ENCODE results near the gene P2RX7.

P2RX7 gene

DNA sequence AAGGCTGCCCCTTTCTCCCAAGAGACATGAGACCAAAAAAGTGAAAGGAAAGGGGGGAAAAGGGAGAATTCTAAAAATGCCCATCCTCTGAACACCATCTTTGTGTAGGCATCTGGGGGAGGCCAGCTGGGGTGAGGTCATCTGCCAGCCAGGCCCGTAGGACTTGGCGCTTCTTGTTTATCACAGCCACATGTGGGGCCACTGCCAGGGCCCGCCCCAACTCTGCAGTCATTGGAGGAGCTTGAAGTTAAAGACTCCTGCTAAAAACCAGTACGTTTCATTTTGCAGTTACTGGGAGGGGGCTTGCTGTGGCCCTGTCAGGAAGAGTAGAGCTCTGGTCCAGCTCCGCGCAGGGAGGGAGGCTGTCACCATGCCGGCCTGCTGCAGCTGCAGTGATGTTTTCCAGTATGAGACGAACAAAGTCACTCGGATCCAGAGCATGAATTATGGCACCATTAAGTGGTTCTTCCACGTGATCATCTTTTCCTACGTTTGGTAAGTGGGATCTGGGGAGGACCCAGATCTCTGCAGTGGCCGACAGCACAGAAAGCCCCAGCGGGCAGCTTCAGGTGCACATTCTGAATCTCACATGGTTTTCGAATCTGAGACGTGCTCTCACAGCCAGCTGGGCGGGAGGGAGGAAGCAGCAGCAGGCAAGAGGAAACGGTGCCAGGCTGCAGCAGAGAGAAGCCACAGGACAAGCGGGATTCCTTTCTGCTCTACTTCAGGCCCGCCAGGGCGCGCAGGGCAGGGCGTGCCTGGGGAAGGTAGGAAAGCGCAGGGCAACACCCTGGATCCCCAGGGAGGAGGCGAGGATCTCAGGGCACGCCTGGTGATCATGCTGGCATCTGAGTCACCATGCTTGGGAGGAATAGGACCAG, at the start of gene P2RX7:
Gene P2RX7 (plus strand): TSS at position 276 of the 881 bp plus-strand sequence. CDS start 95 bp downstream, at position 371.
- no peak for DNase-seq (ENCODE audit: low read depth, low spot score)

DNA sequence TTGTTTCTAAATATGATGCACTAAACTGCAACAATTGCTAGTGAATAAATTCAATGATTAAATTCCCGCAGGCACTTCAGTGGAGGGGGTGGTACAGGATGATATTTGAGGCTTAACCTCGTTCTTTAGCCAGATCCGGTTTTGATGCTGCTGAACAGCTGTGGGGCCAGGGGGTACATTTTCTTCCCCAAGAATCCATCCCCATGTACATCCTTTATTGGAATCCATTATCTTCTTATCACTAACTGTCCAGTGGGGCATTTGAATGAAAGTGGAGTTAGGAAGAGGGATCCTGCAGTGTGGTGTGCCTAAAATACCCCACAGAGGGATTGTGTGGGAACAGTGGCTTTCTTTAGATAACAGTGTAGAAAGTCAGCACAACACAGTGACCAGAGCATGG, 48.4 kb upstream of the P2RX7 start:
- DNase-seq (ENCODE audit: low read depth, low spot score): no peak

DNA sequence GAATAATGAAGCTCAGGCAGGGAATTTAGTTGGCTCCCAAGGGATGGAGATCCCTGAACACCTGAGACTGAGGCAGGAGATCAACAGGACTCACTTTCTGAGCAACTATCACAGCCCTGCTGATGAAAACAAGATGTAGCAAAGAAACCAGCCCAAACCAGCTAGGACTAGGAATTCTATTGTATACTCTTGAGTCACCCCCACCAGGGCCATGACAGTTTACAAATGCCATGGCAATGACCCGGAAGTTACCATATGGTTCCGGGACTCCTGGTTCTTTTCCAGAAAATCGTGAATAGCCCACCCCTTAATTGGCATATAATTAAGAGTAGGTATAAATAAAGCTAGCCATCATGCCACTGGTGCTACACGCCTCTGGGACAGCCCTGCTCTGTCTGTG, 47.6 kb upstream of the P2RX7 start:
- no peak for DNase-seq (ENCODE audit: low read depth, low spot score)

DNA sequence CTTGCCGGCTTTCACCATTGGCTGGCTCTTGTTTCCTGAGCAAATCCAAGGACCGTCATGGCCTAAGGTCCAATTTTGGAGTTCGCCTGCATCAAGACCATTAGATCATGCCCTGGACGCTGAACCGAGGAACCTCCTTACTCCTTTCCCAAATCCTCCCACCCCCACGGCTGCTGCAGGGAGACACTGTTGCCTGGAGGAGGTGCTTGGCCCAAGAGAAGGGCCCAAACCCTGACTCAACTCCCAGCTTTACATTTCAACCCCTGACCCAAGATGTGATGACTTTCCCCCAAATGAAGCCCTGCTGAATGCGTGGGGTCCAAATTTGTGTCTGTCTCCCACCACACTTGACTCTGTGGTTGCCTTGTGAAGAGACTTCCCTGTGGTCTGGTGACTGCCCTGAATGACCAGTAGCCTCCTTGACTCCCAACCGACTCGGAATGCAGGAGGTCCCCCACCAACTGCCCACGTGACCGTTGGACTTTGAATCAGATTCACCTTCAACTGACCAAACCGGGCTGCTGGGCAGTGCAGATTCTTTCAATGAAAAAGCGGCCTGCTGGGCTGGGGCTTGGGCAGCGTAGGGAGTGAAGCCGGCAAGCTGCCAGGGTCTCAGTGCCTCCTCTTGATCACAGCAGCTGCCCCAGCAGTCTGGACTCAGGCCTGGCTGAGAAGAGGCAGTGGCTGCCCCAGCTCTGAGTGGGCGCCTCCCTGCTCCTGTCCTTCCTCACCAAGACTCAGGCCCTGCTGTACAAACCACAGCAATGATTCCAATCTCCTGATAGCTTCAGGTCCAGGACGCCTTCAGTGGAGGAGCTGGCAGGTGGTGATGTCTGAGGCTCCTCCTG, 46.9 kb upstream of the P2RX7 start:
- DNase-seq (ENCODE audit: low read depth, low spot score): no peak

DNA sequence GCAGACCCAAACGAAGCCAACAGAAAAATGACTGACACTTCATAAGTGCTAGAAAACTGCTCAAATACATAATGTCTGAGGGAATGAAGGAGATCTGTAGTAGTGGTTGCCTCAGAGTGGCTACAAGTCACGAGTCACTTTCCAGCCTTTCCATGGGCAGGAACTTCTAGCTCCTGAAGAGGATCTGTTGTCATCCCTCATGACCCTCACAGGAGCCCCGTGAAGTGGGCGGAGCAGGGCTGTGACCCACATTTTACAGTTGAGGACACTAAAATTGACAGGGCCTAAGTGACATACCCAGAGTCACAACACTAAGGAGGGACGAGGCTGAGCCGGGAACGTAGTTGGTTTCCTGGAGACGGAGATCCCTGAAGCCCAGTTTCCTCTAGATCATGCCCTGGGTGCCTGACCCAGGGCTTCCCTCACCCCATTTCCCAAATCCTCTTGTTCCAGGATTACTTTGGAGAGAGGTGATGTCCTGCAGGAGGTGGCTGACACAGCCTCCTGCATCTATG, 45.8 kb upstream of the P2RX7 start:
- no peak for DNase-seq (ENCODE audit: low read depth, low spot score)

DNA sequence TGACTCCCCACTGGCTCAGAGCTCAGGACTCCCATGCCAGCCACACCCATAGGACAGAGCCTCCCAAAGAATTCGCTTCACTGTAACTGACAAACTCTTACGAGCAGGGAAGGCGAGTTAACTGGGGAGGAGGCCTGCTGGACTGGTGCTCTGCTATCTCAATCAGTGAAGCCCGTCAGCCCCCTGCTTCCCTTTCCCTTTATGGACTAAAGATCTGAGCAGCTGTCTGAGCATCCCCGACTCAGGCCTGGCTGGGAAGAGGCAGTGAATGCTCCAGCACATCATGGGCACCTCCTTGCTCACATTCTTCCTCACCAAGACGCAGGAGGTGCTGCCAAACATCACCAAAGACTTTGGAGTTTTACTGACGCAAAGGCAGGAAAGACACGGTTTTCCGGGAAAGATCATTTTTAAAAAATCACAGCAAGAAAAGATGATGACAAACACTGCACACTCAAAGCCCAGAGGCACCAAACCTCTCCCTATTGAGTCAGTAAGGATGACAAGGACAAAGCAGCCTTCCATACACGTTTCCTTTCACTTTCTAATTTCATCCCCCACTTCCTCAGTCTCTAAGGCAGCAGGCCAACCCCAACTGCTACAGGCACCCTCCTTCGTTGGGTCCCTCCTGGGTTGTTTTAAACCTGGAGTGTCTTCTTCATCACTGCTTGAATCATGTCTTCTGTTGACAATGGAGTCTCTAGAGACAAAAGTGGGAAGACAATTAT, 45.0 kb upstream of the P2RX7 start:
- no peak for DNase-seq (ENCODE audit: low read depth, low spot score)

DNA sequence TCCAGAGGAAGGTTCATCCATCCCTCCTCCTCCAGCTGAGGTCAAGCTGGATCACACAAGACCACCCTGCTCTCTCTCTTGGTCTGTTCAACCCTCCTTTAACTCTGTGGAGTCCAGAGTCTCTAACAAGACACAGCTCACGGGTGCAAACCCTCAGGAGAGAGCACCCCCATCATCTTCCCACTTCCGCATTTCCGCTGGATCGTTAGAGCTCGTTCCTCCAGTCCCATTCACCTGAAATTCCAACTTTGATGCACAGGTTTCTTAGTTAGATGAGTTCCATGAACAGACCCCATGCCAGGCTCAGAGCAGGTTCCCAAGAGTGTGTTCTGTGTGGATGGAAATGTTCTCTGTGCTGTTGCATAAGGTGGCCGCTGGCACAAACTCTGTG, 44.5 kb upstream of the P2RX7 start:
- no peak for DNase-seq (ENCODE audit: low read depth, low spot score)

DNA sequence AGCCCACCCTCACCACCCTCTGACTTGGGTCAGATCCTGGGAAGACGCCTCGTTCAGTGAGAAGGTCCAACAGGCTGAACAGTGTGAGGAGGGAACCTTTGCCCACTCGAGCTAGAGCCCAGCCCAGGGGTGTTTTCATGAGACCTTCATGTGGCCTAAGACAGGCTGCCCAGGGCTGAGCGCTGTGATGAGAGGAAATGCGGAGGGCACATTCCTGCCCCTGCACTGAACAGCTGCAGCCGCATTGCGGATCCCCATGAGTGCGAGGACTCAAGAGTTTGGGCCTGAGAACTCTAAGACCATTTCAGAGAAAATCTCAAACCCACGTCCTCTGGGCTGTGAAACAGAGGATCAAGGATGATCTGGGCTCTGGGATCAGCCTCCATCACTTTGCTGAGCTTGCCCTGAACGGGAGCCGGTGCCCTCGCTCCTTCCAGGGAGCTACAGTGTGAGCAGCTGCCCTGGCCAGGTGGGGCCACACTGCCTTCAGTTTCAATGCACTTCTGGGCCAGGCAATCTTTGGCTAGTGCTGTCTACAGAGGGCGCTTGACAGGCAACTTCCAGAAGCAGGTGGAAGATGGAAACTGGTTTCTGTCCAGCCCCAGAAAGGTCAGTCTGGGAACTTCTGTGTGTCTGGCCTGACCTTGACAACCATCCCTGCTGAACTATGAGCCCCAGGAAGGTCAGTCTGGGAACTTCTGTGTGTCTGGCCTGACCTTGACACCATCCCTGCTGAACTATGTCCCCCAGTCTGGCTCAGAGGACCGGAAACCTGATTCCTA, 43.5 kb upstream of the P2RX7 start:
- DNase-seq (ENCODE audit: low read depth, low spot score): no peak

DNA sequence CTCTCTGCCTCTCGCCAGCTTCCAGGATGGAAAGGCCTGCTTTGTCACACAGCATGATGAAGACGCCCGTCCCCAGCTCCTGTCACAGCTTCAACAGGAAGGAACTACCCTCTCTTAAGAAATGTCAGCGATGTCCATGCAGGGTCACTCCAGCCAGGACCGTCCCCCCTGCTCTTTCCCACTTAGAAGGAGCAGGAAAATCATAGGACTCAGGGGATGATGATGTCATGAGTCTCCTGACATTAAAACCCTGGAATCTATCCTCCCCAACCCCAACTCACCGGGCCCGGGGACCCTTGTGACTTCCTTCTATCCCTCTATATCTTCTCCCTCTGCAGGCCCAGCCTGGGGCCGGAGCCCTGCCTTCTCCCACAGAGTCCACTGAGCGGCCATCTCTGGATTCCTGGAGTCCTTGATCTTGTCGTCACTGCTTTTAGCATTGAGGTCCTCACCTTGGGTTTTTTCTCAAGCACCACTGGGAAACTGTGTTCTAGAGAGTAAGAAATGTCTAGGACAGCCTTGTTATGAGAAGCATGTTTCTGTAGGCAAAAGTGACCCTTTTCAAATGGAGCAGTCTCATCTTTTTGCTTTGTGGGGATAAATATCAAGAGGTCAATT, 42.8 kb upstream of the P2RX7 start:
- no peak for DNase-seq (ENCODE audit: low read depth, low spot score)

DNA sequence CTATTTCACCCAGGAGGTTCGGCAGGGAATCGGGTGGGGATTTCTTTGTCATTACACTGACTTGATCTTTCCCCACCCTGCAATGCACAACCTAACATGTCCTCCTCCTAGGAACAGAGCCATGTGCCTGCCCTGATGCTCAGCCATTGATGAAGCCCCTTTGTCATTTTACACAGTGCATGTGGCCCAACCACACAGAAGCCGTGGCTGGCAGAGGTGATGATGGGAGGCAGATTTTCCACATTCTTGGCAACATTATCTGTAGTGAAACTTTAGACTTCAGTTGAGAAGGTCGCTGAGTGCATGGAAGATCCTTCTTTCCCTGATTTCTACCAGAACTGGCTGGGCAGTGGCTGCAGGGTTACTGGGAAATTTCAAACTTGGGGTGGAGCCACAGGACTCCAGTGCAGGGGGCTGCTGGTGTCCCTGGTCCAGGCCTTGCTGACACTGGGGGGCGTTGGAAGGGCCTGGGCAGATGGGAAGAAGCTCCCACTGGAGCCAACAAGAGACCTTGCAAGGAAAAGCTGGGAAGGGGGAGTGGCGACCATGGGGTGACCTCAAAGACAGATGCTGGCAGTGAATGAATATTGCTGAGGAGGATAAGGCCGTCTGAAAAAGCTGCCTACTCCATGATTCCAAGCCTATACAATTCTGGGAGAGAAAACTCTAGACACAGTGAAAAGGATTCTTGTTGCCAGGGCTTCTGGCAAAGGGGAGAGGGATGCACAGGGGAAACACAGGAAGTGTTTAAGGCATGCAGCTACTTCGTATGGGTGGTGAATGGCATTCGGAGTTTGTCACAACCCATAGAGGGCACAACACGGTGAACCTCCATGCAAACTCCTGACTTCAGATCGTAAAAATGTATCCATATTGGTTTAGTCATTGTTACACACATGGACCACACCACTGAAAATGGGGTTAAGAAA, 41.8 kb upstream of the P2RX7 start:
- no peak for DNase-seq (ENCODE audit: low read depth, low spot score)

DNA sequence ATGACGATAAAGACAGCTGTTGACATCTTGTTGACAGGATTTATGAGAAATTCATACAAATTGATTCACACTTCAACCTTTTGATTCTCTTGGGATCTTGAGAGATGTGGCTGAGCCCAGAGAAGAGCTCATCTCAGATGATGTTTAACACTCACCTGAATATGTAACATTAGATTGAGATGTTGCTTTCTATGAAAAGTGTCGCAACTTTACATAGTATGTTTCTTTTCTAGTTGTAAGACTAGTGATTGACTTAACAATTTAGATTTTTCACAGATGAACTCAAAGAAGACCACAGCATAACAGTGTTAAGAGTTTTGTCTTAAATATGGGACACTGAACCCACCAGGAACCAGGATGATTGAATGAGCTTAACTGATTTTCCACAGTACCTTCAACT, 40.6 kb upstream of the P2RX7 start:
- no peak for DNase-seq (ENCODE audit: low read depth, low spot score)

DNA sequence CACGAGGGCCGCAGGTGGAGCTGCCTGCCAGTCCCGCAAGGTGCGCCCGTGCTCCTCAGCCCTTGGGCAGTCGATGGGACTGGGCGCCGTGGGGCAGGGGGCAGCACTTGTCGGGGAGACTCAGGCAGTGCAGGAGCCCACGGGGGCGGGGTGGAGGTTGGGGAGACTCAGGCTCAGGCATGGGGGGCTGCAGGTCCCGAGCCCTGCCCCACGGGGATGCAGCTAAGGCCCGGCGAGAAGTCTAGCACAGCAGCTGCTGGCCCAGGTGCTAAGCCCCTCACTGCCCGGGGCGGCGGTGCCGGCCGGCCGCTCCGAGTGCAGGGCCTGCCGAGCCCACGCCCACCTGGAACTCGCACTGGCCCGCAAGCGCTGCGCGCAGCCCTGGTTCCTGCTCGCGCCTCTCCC, 39.2 kb upstream of the P2RX7 start:
- DNase-seq (ENCODE audit: low read depth, low spot score): no peak

DNA sequence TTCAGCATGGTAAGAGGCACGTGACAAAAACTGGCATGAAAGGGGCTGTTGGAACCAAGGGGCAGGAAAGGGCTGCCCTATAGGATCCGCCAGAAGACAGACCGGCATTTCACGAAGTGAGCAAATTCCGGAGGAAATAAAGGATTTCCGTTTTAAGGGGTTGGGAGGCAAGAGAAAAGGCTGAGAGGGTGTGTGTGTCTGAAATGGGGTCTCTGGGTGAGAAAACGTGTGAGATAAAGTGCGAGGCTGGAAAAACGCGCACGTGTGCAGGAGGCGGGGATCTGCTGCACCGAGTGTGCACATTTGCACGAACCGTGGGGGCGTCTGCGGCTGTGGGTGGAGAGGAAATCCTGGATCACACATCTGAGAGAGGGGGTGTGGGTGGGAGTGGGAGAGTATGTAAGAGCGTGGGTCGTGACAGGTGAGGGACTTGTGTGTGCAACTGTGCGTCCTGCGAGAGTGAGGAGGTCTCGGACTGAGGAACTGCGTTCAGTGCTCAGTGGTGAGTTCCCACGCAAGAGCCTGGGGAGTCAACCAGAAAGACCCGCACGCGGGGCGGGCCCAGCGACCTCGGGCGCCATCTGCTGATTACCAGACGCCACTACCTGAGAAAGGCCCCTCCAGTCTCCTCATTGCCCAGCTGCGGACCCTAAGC, 37.0 kb upstream of the P2RX7 start:
- no peak for DNase-seq (ENCODE audit: low read depth, low spot score)

DNA sequence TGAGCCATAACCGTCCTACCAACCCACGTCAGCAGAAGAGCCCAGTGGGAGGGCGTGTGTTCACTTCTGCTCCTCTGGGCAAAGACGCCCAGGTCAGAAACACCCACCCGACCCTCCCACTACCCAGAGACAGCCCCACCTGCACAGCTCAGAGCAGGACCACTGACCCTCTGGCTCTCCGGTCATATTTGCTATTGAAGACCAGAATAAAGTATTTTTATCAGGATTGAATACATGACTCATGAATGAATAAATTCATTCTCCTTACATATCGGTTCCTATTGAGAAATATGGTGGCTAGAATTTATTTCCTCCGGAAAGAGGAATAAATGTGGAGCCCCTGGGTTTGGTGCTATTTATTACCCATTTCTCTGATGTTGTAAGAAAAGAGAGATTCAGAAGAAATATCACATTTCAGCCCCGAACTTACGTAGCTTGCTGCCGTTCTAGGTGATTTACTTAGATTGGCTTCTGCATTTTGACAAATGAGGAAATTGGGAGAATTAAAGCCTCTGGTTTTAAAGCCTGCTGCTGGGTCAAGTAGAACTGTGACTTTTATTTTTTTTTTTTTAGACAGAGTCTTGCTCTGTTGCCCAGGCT, 36.4 kb upstream of the P2RX7 start:
- DNase-seq (ENCODE audit: low read depth, low spot score): no peak

DNA sequence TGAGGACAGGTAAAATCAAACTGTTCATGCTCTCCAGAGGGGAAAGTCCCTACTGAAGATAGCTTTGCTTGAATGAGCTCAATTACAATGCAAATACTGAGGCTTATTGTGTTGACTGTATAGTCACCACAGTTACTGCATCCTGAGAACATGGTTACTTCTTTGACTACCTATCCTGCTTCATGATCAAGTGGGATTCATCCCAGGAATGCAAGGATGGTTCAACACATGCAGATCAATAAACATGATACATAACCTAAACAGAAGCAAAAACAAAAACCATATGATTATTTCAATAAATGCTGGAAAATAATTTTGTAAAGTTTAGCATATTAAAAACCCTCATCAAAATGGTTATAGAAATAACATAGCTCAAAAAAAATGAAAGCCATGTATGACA, 32.9 kb upstream of the P2RX7 start:
- no peak for DNase-seq (ENCODE audit: low read depth, low spot score)

DNA sequence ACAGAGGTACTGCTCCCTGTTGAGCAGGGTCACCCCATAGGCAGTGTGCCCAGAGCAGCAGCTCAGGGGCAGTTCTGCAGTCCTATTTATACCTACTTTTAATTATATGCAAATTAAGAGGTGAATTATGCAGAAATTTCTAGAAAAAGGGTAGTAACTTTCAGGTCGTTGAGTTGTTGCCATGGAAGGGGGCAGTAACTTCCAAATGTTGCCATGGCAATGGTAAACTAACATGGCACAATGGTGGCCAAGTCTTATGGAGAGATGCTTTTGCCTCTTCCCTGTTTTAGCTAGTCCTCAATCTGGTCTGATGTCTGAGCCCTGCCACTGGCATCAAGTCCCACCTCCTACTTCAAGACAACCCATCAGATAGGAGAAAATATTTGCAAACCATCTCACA, 30.4 kb upstream of the P2RX7 start:
- DNase-seq (ENCODE audit: low read depth, low spot score): no peak

DNA sequence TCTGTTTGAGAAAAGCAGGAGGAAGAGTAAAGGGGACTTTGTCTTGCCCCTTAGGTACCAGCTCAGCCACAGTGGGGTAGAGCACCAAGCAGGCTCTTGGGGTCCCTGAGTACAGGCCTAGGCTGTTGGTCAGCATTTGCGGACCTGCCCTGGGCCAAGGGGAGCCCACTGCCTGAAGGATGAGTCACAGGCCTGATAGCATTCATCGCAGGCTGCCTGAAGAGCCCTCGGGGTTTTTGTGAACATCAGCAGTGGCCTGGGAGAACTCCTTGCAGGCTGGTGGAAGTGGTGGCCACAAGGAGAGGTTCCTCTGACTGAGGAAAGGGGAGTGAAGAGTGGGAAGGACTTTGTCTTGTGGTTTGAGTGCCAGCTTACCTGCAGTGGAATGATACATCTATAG, 25.0 kb upstream of the P2RX7 start:
- no peak for DNase-seq (ENCODE audit: low read depth, low spot score)

DNA sequence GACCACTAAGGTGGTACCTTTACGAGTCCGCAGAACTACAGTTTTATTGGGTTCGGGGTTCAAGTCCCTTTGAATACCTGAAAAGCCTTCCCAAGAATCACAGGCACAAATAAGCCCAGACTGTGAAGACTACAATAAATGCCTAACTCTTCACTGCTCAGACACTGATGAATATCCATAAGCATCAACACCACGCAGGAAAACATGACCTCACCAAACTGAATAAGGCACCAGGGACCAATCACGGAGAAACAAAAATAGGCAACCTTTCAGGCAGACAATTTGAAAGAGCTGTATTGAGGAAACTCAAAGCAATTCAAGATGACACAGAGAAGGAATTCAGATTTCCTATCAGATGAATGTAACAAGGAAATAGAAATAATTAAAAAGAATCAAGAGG, 24.2 kb upstream of the P2RX7 start:
- DNase-seq (ENCODE audit: low read depth, low spot score): no peak
